GM19193 (cell line): ENCODE results near the gene SLC2A6.

ENCODE experiments used
- POLR2A ChIP-seq: IDR thresholded peaks from 4 replicates; pipeline ENCODE4 v1.6.1; 2011; ENCODE audit not compliant: insufficient read depth, insufficient read length; ENCODE audit errors: extremely low read depth

Gene SLC2A6

GRCh38 chr9:133518706-133519449, 40.0 kb upstream of the SLC2A6 start:
- no peak for TF ChIP-seq POLR2A

- TF ChIP-seq POLR2A: no peak
Observed at GRCh38 chr9:133518200-133518599, 39.3 kb upstream of the SLC2A6 start.

- TF ChIP-seq POLR2A: no peak
Observed at GRCh38 chr9:133517711-133518110, 38.8 kb upstream of the SLC2A6 start.

- no peak for TF ChIP-seq POLR2A
Observed at GRCh38 chr9:133516961-133517350, 38.1 kb upstream of the SLC2A6 start.

GRCh38 chr9:133516256-133516960, 37.5 kb upstream of the SLC2A6 start:
- TF ChIP-seq POLR2A: no peak

- TF ChIP-seq POLR2A: no peak
Observed at GRCh38 chr9:133515615-133516255, 36.8 kb upstream of the SLC2A6 start.

- no peak for TF ChIP-seq POLR2A
Observed at GRCh38 chr9:133515240-133515610, 36.3 kb upstream of the SLC2A6 start.

- TF ChIP-seq POLR2A: no peak
Observed at GRCh38 chr9:133514460-133515239, 35.8 kb upstream of the SLC2A6 start.

GRCh38 chr9:133513214-133514100, 34.6 kb upstream of the SLC2A6 start:
- TF ChIP-seq POLR2A: no peak

GRCh38 chr9:133512253-133513213, 33.6 kb upstream of the SLC2A6 start:
- TF ChIP-seq POLR2A: no peak

GRCh38 chr9:133511607-133512006, 32.7 kb upstream of the SLC2A6 start:
- TF ChIP-seq POLR2A: no peak

GRCh38 chr9:133510926-133511505, 32.1 kb upstream of the SLC2A6 start:
- TF ChIP-seq POLR2A: no peak

- TF ChIP-seq POLR2A: no peak
Observed at GRCh38 chr9:133509179-133510083, 30.5 kb upstream of the SLC2A6 start.
